Measurements from ENCODE around the gene NIM1K.
"Not testable (repeated sequence)": the region's sequence is repeated elsewhere in the genome, so short reads cannot be mapped to it uniquely, and the experiment has no call there.

The NIM1K gene

DNA sequence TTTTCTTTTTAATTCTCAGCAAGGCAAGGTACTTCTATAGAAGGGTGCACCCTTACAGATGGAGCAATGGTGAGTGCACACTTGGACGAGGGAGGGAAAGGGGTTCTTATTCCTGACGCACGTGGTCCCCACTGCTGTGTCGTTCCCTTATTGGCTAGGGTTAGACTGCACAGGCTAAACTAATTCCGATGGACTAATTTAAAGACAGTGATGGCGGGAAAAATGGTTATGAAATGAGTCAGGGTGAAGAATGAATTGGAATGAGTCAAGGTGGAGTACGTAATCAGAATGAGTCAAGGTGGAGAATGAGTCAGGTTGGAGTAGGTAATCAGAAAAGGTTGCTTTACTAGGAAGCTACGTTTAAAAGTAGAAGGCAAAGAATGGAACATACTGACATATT, 123.2 kb downstream of the NIM1K start:
- TF ChIP-seq, protein P1, sequence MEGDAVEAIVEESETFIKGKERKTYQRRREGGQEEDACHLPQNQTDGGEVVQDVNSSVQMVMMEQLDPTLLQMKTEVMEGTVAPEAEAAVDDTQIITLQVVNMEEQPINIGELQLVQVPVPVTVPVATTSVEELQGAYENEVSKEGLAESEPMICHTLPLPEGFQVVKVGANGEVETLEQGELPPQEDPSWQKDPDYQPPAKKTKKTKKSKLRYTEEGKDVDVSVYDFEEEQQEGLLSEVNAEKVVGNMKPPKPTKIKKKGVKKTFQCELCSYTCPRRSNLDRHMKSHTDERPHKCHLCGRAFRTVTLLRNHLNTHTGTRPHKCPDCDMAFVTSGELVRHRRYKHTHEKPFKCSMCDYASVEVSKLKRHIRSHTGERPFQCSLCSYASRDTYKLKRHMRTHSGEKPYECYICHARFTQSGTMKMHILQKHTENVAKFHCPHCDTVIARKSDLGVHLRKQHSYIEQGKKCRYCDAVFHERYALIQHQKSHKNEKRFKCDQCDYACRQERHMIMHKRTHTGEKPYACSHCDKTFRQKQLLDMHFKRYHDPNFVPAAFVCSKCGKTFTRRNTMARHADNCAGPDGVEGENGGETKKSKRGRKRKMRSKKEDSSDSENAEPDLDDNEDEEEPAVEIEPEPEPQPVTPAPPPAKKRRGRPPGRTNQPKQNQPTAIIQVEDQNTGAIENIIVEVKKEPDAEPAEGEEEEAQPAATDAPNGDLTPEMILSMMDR (IDR thresholded peaks at IDR 0.05; ENCODE audit: borderline replicate concordance, insufficient read depth, low read depth, low read length), result no peak
- H3K4me3 ChIP-seq (ENCODE audit: low read depth, low read length), result no peak overlapping the region

DNA sequence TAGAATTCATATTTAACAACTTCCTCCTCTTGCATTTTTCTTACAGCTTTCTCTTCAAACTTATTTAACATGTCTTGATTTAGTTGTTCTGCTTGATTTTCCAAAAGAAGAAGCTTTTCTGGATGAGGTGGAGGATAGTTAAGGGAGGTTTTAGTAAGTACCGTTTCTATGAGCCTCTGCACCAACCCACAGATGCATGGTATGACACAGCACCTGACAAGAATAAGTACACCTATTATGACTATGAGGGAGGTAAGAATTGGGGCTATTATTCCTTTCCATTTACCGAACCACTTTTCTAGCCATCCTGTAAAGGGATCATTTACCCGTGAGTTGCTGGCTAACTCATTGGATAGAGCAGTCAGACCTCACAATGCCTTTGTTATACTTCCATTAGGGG, 123.7 kb downstream of the NIM1K start:
- no peak overlapping the region for H3K4me3 ChIP-seq (ENCODE audit: low read depth, low read length)
- TF ChIP-seq, protein P1 (IDR thresholded peaks at IDR 0.05; ENCODE audit: borderline replicate concordance, insufficient read depth, low read depth, low read length), result no peak

DNA sequence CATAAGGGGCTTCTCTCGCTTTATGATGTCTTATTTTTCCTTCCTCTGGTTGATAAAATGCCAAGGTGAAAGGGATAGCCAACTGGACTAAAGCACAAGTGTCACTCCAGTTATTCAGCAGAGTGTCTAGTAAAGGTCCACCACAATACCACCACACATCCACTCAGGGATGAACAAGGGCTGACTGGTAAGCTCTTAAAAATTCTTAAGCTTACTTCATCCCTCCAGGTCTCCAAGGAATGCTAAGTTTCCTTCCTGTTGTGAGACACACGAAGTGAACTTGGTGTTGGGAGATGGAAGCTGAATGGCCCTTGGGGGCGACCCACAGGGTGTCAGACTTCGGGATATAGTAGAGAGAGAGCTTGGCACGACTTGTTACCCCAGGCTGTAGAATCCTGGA, 124.4 kb downstream of the NIM1K start:
- no peak overlapping the region for H3K4me3 ChIP-seq (ENCODE audit: low read depth, low read length)

DNA sequence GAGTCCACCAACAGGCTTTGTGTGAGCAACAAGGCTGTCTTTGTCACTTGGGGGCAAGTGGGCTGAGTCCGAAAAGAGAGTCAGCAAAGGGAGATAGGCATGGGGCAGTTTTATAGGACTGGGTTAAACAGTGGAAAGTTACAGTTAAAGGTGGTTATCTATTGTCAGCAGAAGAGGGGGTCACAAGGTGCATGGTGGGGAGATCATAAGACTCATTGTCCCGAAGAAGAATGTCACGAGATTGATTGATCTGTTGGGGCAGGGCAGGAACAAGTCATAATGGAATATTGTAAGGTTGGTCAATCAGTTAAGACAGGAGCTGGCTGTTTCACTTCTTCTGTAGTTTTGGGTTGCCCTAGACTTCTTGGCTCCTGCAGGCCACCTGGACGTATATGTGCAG, 128.8 kb downstream of the NIM1K start:
- H3K4me3 ChIP-seq (ENCODE audit: low read depth, low read length), result no peak overlapping the region
- TF ChIP-seq, protein P1 (IDR thresholded peaks at IDR 0.05; ENCODE audit: borderline replicate concordance, insufficient read depth, low read depth, low read length), result no peak

More for the DNA sequence above, 124.4 kb downstream of the NIM1K start:
- TF ChIP-seq, protein P1 (IDR thresholded peaks at IDR 0.05; ENCODE audit: borderline replicate concordance, insufficient read depth, low read depth, low read length), result no peak

DNA sequence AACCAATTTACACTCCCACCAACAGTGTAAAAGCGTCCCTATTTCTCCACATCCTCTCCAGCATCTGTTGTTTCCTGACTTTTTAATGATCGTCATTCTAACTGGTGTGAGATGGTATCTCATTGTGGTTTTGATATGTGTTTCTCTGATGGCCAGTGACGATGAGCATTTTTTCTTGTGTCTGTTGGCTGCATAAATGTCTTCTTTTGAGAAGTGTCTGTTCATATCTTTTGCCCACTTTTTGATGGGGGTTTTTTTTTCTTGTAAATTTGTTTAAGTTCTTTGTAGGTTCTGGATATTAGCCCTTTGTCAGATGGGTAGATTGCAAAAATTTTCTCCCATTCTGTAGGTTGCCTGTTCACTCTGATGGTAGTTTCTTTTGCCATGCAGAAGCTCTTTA, 131.5 kb downstream of the NIM1K start:
- H3K4me3 ChIP-seq (ENCODE audit: low read depth, low read length), result not testable (repeated sequence)

DNA sequence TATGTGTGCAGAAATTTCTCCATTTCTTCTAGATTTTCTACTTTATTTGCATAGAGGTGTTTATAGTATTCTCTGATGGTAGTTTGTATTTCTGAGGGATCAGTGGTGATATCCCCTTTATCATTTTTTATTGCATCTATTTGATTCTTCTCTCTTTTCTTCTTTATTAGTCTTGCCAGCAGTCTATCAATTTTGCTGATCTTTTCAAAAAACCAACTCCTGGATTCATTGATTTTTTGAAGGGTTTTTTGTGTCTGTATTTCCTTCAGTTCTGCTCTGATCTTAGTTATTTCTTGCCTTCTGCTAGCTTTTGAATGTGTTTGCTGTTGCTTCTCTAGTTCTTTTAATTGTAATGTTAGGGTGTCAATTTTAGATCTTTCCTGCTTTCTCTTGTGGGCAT, 133.6 kb downstream of the NIM1K start:
- H3K4me3 ChIP-seq (ENCODE audit: low read depth, low read length), result not testable (repeated sequence)

All from GM12875 (cell line).